Mesothelial cell of epicardium (in vitro differentiated cells): Measurements from ENCODE around the gene SLC22A5. TPM values are rescaled to one million over a fixed set of nuclear protein-coding genes. Genes with fewer than 3 reads are reported as not detected.

Experiments used
- DNase-seq, 2 experiments: peaks; one replicate each; pipeline ENCODE4 v3.0.0; 2021; ENCODE audit warnings: low spot score in 2 of 2; ENCODE audit not compliant: unreplicated experiment in 2 of 2
- H3K27ac Mint-ChIP-seq: 2 replicates; pipeline ENCODE4 v1.8.0; 2021; ENCODE audit warnings: mixed read lengths
- H3K27me3 Mint-ChIP-seq: 2 replicates; pipeline ENCODE4 v1.8.0; 2021; ENCODE audit warnings: low read depth, mixed read lengths
- H3K36me3 Mint-ChIP-seq: 2 replicates; pipeline ENCODE4 v1.8.0; 2021; ENCODE audit warnings: mixed read lengths
- H3K4me1 Mint-ChIP-seq: 2 replicates; pipeline ENCODE4 v1.8.0; 2021; ENCODE audit warnings: mixed read lengths
- H3K4me3 Mint-ChIP-seq: 2 replicates; pipeline ENCODE4 v1.8.0; 2021; ENCODE audit warnings: mild to moderate bottlenecking, moderate library complexity, mixed read lengths
- H3K9me3 Mint-ChIP-seq: 2 replicates; pipeline ENCODE4 v1.8.0; 2021; ENCODE audit warnings: mixed read lengths
- total RNA-seq: library from RNA; stranded (reverse); gene quantifications from 3 replicates; pipeline ENCODE4 v1.2.1, GENCODE V29; 2021
- TF ChIP-seq, protein P1 (sequence below): fragments of 200-600 bp; sonication (generic); IDR thresholded peaks from one replicate; pipeline ENCODE4 v1.5.0; 2021; ENCODE audit warnings: antibody characterized with exemption; ENCODE audit not compliant: unreplicated experiment

The SLC22A5 gene
- total RNA-seq, 1 donor from 2014 or later, result 31.1 TPM

DNA sequence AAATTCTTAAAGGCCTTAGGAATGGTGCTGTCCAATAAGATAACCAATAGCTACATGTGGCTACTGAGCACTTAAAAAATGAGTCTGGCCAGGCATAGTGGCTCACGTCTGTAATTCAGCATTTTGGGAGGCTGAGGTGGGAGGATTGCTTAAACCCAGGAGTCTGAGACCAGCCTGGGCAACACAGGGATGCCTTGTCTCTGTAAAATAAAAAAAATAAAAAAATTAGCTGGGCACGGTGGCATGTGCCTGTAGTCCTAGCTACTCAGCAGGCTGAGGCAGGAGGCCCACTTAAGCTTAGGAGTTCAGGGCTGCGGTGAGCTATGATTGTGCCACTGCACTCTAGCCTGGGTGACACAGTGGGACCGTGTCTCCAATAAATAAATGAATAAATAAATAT lies 1.3 kb upstream of the SLC22A5 start:
- peaks cover 53% of the 10 kb centered on the region for H3K4me1 Mint-ChIP-seq

DNA sequence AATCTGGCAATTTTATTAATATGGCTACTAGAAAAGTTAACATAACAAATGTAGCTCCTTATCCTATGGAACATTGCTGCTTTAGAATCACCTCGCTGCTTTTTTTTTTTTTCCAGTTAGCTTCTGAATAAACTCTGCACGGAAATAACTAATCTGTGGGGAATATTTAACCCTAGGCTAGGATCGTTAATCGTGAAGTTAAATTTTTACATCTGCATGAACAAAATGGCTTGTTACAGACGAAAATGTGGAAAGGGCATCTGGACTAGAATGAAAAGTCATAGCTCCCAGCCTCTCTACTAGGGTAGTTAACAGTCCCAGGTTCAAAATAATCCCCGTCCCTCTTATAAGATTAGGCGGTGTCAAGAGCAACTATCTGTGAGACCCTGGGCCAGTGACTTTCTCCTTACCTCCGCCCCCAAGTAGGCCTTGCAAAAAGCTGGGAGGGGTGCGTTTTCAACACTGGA lies 470 bp upstream of the SLC22A5 start:
- no peak for DNase-seq
- H3K4me1 Mint-ChIP-seq, result peaks cover 46% of the 10 kb centered on the region
- peak overlapping the region; percentile 74 for H3K4me3 Mint-ChIP-seq
- H3K36me3 Mint-ChIP-seq, result peaks cover 13% of the 10 kb centered on the region
- TF ChIP-seq, protein P1, sequence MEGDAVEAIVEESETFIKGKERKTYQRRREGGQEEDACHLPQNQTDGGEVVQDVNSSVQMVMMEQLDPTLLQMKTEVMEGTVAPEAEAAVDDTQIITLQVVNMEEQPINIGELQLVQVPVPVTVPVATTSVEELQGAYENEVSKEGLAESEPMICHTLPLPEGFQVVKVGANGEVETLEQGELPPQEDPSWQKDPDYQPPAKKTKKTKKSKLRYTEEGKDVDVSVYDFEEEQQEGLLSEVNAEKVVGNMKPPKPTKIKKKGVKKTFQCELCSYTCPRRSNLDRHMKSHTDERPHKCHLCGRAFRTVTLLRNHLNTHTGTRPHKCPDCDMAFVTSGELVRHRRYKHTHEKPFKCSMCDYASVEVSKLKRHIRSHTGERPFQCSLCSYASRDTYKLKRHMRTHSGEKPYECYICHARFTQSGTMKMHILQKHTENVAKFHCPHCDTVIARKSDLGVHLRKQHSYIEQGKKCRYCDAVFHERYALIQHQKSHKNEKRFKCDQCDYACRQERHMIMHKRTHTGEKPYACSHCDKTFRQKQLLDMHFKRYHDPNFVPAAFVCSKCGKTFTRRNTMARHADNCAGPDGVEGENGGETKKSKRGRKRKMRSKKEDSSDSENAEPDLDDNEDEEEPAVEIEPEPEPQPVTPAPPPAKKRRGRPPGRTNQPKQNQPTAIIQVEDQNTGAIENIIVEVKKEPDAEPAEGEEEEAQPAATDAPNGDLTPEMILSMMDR, result no peak
- H3K9me3 Mint-ChIP-seq, result peaks cover 4% of the 10 kb centered on the region
- peak overlapping the region; percentile 94 for H3K27ac Mint-ChIP-seq
- H3K27me3 Mint-ChIP-seq, result no peaks in the 10 kb centered on the region

More for the DNA sequence above, 1.3 kb upstream of the SLC22A5 start:
- Mint-ChIP-seq H3K4me3 (peak overlapping the region; percentile 33), H3K27ac (peak overlapping the region; percentile 70), H3K36me3 (peaks cover 20% of the 10 kb centered on the region), H3K27me3 (no peaks in the 10 kb centered on the region), H3K9me3 (peaks cover 4% of the 10 kb centered on the region)
- TF ChIP-seq, protein P1, result no peak
- no peak for DNase-seq

DNA sequence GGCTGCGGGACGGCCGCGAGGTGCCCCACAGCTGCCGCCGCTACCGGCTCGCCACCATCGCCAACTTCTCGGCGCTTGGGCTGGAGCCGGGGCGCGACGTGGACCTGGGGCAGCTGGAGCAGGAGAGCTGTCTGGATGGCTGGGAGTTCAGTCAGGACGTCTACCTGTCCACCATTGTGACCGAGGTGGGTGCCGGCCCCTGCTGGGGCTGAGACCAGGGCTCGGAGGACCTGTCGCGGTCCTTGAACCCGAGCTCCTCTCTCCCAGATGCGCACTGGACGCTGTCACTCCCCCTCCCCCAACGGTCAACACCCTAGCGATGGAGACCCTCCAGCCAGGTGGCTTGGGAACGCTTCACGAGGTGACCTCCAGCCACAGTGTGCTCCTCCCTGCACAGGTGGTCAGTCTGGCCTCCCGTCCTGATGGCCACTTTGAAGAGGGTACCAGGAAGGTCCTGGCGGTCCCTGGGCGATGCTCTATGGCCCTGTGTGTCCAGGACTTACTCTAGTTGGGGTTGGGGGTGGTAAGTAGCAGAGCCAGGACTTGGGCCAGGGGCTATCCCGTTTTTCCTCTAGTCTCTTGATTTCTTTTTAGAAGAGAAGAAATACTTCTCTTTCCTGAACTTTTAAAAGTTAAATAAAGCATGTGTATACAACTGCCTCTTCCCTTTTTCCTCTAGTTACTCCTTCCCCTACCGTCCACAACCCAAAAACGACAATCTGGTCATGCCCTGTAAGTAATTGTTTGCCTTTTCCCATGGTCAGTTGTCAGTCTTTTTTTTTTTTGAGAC lies 866 bp downstream of the SLC22A5 start:
- Mint-ChIP-seq H3K36me3 (peaks cover 3% of the 10 kb centered on the region), H3K27ac (peak overlapping the region; percentile 89), H3K27me3 (no peaks in the 10 kb centered on the region), H3K9me3 (no peaks in the 10 kb centered on the region), H3K4me3 (peak overlapping the region; percentile 74), H3K4me1 (peaks cover 39% of the 10 kb centered on the region)
- DNase-seq, result no peak
- TF ChIP-seq, protein P1, result no peak

DNA sequence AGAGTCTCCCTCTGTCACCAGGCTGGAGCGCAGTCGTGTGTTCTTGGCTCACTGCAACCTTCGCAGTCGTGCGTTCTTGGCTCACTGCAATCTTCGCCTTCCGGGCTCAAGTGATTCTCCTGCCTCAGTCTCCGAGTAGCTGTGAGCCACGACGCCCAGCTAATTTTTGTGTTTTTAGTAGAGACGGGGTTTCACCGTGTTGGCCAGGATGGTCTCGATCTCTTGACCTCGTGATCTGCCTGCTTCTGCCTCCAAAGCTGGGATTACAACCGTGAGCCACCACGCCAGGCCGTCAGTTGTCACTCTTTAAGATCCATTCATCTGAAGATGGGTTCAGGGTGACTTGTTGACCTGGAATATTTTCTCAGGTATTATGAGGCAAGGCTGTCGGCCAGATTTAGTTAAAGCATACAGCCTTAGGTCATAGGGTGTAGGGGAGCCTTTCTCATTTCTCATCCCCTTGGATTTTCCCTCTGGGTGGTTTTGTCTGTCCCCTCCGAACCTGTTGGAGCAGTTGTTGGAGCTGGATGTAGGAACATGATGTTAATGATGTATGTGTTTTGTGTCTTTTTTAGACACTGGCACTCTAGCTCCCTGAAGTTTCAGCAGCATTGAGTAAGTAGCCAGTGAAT lies 1.6 kb downstream of the SLC22A5 start:
- no peaks in the 10 kb centered on the region for H3K9me3 Mint-ChIP-seq
- TF ChIP-seq, protein P1, result no peak
- no peak for DNase-seq
- H3K27me3 Mint-ChIP-seq, result no peaks in the 10 kb centered on the region
- H3K36me3 Mint-ChIP-seq, result peaks cover 1% of the 10 kb centered on the region
- H3K4me1 Mint-ChIP-seq, result peaks cover 39% of the 10 kb centered on the region
- H3K4me3 Mint-ChIP-seq, result peak overlapping the region; percentile 74
- peak overlapping the region; percentile 89 for H3K27ac Mint-ChIP-seq

DNA sequence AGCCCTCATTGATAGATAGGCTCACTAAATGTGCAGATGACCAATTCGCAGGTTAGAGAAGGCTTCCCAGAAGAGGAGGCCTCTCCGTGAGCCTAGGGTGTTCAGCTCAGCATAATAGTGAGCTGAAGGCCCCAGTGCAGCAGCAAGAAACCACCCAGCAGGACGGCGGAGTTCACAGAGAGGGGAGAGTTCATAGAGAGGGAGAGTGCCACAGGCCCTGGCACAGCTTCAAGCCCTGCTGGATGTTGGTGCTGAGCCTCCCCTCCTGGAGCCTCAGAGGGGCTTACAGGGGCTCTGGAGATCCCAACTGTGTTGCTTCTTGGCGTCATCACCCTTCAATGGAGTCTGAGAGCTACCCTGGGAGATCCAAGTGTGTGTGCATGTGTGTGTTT lies 2.1 kb downstream of the SLC22A5 start:
- Mint-ChIP-seq H3K27ac (peak overlapping the region; percentile 89), H3K27me3 (no peaks in the 10 kb centered on the region), H3K4me3 (peak overlapping the region; percentile 74), H3K4me1 (peaks cover 39% of the 10 kb centered on the region), H3K9me3 (no peaks in the 10 kb centered on the region), H3K36me3 (no peaks in the 10 kb centered on the region)
- TF ChIP-seq, protein P1, result no peak
- DNase-seq, result no peak
